SK-N-SH treated with all-trans-retinoic acid at 6 μM for 48 hours (cell line): ENCODE results near the gene PHLDA2.
A peak's percentile ranks its signal among the peaks of the same experiment; 100 is the strongest.

ENCODE experiments used
- ATAC-seq: fragments of 200-7000 bp; cut with Tn5 transposase; 3 replicates; pipeline ENCODE4 v1.9.1; 2020; ENCODE audit warnings: mild to moderate bottlenecking, moderate library complexity
- ARNTL ChIP-seq: fragments of 450-650 bp; formaldehyde crosslinking; IDR thresholded peaks from 2 replicates; pipeline ENCODE4 v1.5.0; 2020; ENCODE audit warnings: low read depth, mild to moderate bottlenecking, moderate library complexity, borderline replicate concordance
- CSDC2 ChIP-seq: fragments of 250-450 bp; sonication (Bioruptor Pico); IDR thresholded peaks from 2 replicates; pipeline ENCODE4 v1.5.0; 2020; ENCODE audit warnings: mild to moderate bottlenecking, moderate library complexity
- ESRRG ChIP-seq: fragments of 250-450 bp; sonication (Bioruptor Pico); IDR thresholded peaks from 2 replicates; pipeline ENCODE4 v1.6.1; 2021; ENCODE audit warnings: mild to moderate bottlenecking
- GLIS3 ChIP-seq: fragments of 250-450 bp; sonication (Bioruptor Pico); IDR thresholded peaks from 2 replicates; pipeline ENCODE4 v1.5.0; 2020; ENCODE audit warnings: mild to moderate bottlenecking, moderate library complexity
- ISL1 ChIP-seq: fragments of 250-450 bp; sonication (Bioruptor Pico); IDR thresholded peaks from 2 replicates; pipeline ENCODE4 v2.1.2; 2022; ENCODE audit warnings: mild to moderate bottlenecking, moderate library complexity
- OSR1 ChIP-seq: fragments of 250-450 bp; sonication (Bioruptor Pico); IDR thresholded peaks from 2 replicates; pipeline ENCODE4 v1.8.0; 2022; ENCODE audit warnings: moderate library complexity, mild to moderate bottlenecking, inconsistent platforms
- PPARA ChIP-seq: fragments of 250-450 bp; sonication (Bioruptor Pico); IDR thresholded peaks from 2 replicates; pipeline ENCODE4 v1.5.0; 2020; ENCODE audit warnings: mild to moderate bottlenecking, borderline replicate concordance
- RARB ChIP-seq: fragments of 250-450 bp; sonication (Bioruptor Pico); IDR thresholded peaks from 2 replicates; pipeline ENCODE4 v1.8.0; 2021; ENCODE audit warnings: mild to moderate bottlenecking, moderate library complexity
- SNAI2 ChIP-seq: fragments of 250-450 bp; sonication (Bioruptor Pico); IDR thresholded peaks from 2 replicates; pipeline ENCODE4 v1.5.0; 2020; ENCODE audit warnings: mild to moderate bottlenecking, moderate library complexity
- TCF4 ChIP-seq: fragments of 250-450 bp; sonication (Bioruptor Pico); IDR thresholded peaks from 2 replicates; pipeline ENCODE4 v1.8.0; 2021; ENCODE audit warnings: mild to moderate bottlenecking, moderate library complexity, borderline replicate concordance
- TOX ChIP-seq: fragments of 250-450 bp; sonication (Bioruptor Pico); IDR thresholded peaks from 2 replicates; pipeline ENCODE4 v1.8.0; 2021; ENCODE audit warnings: mild to moderate bottlenecking, moderate library complexity, borderline replicate concordance
- ZC3H10 ChIP-seq: fragments of 250-450 bp; sonication (Bioruptor Pico); IDR thresholded peaks from 2 replicates; pipeline ENCODE4 v1.5.1; 2021; ENCODE audit warnings: mild to moderate bottlenecking, moderate library complexity
- ZFP3 ChIP-seq: fragments of 250-450 bp; sonication (Bioruptor Pico); IDR thresholded peaks from 2 replicates; pipeline ENCODE4 v1.5.0; 2020; ENCODE audit warnings: mild to moderate bottlenecking, moderate library complexity
- ZFP30 ChIP-seq: fragments of 450-650 bp; formaldehyde crosslinking; IDR thresholded peaks from 2 replicates; pipeline ENCODE4 v1.5.0; 2022; ENCODE audit warnings: mild to moderate bottlenecking, moderate library complexity
- ZNF565 ChIP-seq: fragments of 450-650 bp; formaldehyde crosslinking; conservative IDR thresholded peaks from 2 replicates; pipeline ENCODE4 v1.5.0; 2020; ENCODE audit warnings: low read depth, mild to moderate bottlenecking, moderate library complexity
- ZNF70 ChIP-seq: fragments of 450-650 bp; formaldehyde crosslinking; IDR thresholded peaks from 2 replicates; pipeline ENCODE4 v1.5.0; 2020; ENCODE audit warnings: mild to moderate bottlenecking, moderate library complexity
- ZNF8 ChIP-seq: fragments of 450-650 bp; formaldehyde crosslinking; IDR thresholded peaks from 2 replicates; pipeline ENCODE4 v1.5.0; 2020; ENCODE audit warnings: mild to moderate bottlenecking, moderate library complexity
- TF ChIP-seq, protein P1 (sequence below): fragments of 250-450 bp; sonication (Bioruptor Pico); IDR thresholded peaks from 2 replicates; pipeline ENCODE4 v1.5.1; 2020; ENCODE audit warnings: low read depth, mild to moderate bottlenecking, moderate library complexity
- TF ChIP-seq, protein P2 (sequence below): fragments of 250-450 bp; sonication (Bioruptor Pico); IDR thresholded peaks from 2 replicates; pipeline ENCODE4 v1.8.0; 2021; ENCODE audit warnings: low read depth, mild to moderate bottlenecking, moderate library complexity, borderline replicate concordance
- TF ChIP-seq, protein P3 (sequence below): fragments of 250-450 bp; sonication (Bioruptor Pico); IDR thresholded peaks from 2 replicates; pipeline ENCODE4 v1.5.1; 2021; ENCODE audit warnings: mild to moderate bottlenecking, moderate library complexity
- TF ChIP-seq, protein P4 (sequence below): fragments of 250-450 bp; sonication (Bioruptor Pico); IDR thresholded peaks from 2 replicates; pipeline ENCODE4 v1.8.0; 2020; ENCODE audit warnings: mild to moderate bottlenecking, moderate library complexity, borderline replicate concordance

PHLDA2 gene

DNA sequence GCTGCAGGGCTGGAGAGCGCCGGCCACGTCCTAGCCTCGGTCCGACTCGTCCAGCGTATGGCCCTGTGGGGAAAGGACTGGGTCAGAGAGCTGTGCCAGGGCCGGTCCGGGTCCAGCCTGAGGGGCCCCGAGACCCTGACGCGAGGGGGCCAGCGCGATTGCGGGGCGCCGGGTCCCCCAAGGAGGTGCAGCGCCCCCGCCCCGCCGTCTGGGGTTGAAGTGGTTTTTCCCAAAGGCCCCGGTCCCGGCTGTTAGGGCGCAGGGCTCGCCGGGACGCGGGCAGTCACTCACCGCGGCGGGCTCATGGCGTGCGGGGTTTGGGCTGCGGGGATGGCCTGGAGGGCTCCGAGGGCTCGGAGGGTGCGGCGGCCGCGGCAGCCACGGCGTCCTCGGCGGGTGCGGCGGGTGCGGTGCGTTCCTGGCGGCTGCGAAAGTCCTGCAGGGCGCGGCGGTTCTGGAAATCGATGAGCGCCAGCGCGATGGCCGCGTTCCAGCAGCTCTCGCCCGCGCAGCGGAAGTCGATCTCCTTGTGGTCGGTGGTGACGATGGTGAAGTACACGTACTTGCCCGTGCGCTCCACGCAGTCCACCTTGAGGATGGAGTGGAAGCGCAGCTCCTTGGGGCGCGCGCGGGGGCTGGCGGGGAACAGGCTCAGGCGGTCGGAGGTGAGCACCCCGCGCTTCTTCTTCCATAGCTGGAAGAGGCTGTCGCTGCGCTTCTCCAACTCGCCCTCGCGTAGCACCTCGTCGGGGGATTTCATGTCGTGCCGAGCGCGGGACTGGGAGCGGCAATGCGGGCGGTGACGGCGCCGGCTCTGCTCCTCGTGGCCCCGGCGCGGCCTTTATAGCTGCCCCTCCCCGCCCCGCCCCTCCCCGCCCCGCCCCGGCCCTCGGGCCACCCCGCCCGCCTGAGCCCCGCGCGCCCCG, at the start of gene PHLDA2:
Gene PHLDA2, minus strand, starts transcription at position 816 of the 926 bp plus-strand sequence. Its CDS starts 56 bp downstream, at position 760.
- TF ChIP-seq GLIS3 (CRISPR knock-in tag) (no peak), ZFP3 (no peak), ZC3H10 (CRISPR knock-in tag) (no peak), SNAI2 (CRISPR knock-in tag) (no peak), RARB (CRISPR knock-in tag) (no peak), ESRRG (CRISPR knock-in tag) (no peak), CSDC2 (CRISPR knock-in tag) (no peak), ISL1 (no peak), OSR1 (CRISPR knock-in tag) (no peak), TOX (CRISPR knock-in tag) (no peak)
- TF ChIP-seq, protein P1, sequence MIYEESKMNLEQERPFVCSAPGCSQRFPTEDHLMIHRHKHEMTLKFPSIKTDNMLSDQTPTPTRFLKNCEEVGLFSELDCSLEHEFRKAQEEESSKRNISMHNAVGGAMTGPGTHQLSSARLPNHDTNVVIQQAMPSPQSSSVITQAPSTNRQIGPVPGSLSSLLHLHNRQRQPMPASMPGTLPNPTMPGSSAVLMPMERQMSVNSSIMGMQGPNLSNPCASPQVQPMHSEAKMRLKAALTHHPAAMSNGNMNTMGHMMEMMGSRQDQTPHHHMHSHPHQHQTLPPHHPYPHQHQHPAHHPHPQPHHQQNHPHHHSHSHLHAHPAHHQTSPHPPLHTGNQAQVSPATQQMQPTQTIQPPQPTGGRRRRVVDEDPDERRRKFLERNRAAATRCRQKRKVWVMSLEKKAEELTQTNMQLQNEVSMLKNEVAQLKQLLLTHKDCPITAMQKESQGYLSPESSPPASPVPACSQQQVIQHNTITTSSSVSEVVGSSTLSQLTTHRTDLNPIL (CRISPR knock-in tag): no peak
- TF ChIP-seq, protein P2, sequence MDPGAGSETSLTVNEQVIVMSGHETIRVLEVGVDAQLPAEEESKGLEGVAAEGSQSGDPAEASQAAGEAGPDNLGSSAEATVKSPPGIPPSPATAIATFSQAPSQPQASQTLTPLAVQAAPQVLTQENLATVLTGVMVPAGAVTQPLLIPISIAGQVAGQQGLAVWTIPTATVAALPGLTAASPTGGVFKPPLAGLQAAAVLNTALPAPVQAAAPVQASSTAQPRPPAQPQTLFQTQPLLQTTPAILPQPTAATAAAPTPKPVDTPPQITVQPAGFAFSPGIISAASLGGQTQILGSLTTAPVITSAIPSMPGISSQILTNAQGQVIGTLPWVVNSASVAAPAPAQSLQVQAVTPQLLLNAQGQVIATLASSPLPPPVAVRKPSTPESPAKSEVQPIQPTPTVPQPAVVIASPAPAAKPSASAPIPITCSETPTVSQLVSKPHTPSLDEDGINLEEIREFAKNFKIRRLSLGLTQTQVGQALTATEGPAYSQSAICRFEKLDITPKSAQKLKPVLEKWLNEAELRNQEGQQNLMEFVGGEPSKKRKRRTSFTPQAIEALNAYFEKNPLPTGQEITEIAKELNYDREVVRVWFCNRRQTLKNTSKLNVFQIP (CRISPR knock-in tag): no peak
- ATAC-seq: peak; percentile 9

DNA sequence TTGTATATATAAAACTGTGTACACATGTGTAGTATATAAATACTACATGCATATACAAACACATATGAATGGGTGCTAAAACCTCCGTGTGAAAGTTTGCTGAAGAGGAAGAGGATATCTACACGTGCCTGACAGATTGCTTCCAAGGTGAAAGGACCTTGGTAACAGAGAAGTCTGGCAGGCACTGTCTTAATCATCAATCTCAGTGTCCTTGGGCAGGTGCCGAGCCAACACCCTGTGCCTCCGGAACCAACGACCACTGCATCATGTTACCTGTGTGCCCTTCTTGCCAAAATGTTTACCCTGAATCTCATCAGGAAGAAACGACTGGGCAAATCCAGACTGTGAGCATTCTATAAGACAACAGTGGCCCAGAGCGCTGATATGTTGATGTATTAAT, 47.9 kb upstream of the PHLDA2 start:
- ATAC-seq: no peak
- no peak for TF ChIP-seq ARNTL (CRISPR knock-in tag)
- no peak for TF ChIP-seq RARB (CRISPR knock-in tag)
- no peak for TF ChIP-seq ZFP30 (CRISPR knock-in tag)
- no peak for TF ChIP-seq OSR1 (CRISPR knock-in tag)

GRCh38 chr11:2976294-2977063, 47.3 kb upstream of the PHLDA2 start:
- TF ChIP-seq, protein P3, sequence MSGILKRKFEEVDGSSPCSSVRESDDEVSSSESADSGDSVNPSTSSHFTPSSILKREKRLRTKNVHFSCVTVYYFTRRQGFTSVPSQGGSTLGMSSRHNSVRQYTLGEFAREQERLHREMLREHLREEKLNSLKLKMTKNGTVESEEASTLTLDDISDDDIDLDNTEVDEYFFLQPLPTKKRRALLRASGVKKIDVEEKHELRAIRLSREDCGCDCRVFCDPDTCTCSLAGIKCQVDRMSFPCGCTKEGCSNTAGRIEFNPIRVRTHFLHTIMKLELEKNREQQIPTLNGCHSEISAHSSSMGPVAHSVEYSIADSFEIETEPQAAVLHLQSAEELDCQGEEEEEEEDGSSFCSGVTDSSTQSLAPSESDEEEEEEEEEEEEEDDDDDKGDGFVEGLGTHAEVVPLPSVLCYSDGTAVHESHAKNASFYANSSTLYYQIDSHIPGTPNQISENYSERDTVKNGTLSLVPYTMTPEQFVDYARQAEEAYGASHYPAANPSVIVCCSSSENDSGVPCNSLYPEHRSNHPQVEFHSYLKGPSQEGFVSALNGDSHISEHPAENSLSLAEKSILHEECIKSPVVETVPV (CRISPR knock-in tag): no peak
- TF ChIP-seq, protein P4, sequence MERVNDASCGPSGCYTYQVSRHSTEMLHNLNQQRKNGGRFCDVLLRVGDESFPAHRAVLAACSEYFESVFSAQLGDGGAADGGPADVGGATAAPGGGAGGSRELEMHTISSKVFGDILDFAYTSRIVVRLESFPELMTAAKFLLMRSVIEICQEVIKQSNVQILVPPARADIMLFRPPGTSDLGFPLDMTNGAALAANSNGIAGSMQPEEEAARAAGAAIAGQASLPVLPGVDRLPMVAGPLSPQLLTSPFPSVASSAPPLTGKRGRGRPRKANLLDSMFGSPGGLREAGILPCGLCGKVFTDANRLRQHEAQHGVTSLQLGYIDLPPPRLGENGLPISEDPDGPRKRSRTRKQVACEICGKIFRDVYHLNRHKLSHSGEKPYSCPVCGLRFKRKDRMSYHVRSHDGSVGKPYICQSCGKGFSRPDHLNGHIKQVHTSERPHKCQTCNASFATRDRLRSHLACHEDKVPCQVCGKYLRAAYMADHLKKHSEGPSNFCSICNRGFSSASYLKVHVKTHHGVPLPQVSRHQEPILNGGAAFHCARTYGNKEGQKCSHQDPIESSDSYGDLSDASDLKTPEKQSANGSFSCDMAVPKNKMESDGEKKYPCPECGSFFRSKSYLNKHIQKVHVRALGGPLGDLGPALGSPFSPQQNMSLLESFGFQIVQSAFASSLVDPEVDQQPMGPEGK: no peak
- TF ChIP-seq, protein P1 (CRISPR knock-in tag): no peak
- no peak for TF ChIP-seq SNAI2 (CRISPR knock-in tag)
- TF ChIP-seq TCF4: no peak
- no peak for TF ChIP-seq ZFP30 (CRISPR knock-in tag)
- no peak for TF ChIP-seq ESRRG (CRISPR knock-in tag)
- TF ChIP-seq ZNF70 (CRISPR knock-in tag): no peak
- no peak for TF ChIP-seq PPARA (CRISPR knock-in tag)
- no peak for TF ChIP-seq RARB (CRISPR knock-in tag)
- no peak for TF ChIP-seq ZNF565 (CRISPR knock-in tag)
- no peak for TF ChIP-seq ZNF8 (CRISPR knock-in tag)
- no peak for TF ChIP-seq ZC3H10 (CRISPR knock-in tag)
- TF ChIP-seq OSR1 (CRISPR knock-in tag): no peak
- no peak for ATAC-seq
